Activated CD8-positive, alpha-beta memory T cell treated with anti-CD3 and anti-CD28 coated beads, Interleukin-2, amount 10 ng/mL, durations not matched to agents 7 days and 5 days (primary cell): ENCODE results near the gene LVRN. TPM values are rescaled to one million over a fixed set of nuclear protein-coding genes. Genes with fewer than 3 reads are reported as not detected.
A peak's percentile ranks its signal among the peaks of the same experiment; 100 is the strongest.

Experiments
- ATAC-seq: fragments of 150-1000 bp; cut with Tn5 transposase; one replicate; pipeline ENCODE4 v1.10.0; 2021; ENCODE audit warnings: moderate library complexity
- CTCF ChIA-PET: fragments of 350-600 bp; sonication (Branson Sonifier 250); formaldehyde crosslinking; loops from one replicate; lab custom pipeline; 2021; ENCODE audit warnings: antibody characterized with exemption; lab: Charles Lee
- DNase-seq: peaks from one replicate; pipeline ENCODE4 v3.0.0-alpha.2; 2020
- H3K27ac Mint-ChIP-seq: one replicate; pipeline ENCODE4 v1.8.0; 2021; ENCODE audit warnings: mild to moderate bottlenecking, mixed read lengths
- H3K27me3 Mint-ChIP-seq: one replicate; pipeline ENCODE4 v1.8.0; 2021; ENCODE audit warnings: mixed read lengths
- H3K36me3 Mint-ChIP-seq: one replicate; pipeline ENCODE4 v1.8.0; 2021; ENCODE audit warnings: mild to moderate bottlenecking, mixed read lengths
- H3K4me1 Mint-ChIP-seq: one replicate; pipeline ENCODE4 v1.8.0; 2021; ENCODE audit warnings: mixed read lengths
- H3K4me3 Mint-ChIP-seq: one replicate; pipeline ENCODE4 v1.8.0; 2021; ENCODE audit warnings: mild to moderate bottlenecking, moderate library complexity, mixed read lengths
- H3K9me3 Mint-ChIP-seq: one replicate; pipeline ENCODE4 v1.8.0; 2022; ENCODE audit warnings: low read depth, mixed read lengths
- total RNA-seq, 2 experiments: library from RNA; stranded (reverse); gene quantifications; one replicate each; pipeline ENCODE4 v1.2.3, GENCODE V29; 2021

Gene LVRN
- total RNA-seq, 2 experiments from 2014 or later = 0.09 to 0.23 TPM

- ATAC-seq = peak; percentile 93
- CTCF ChIA-PET = no interaction called here
- peak overlapping the region; percentile 68 for H3K4me3 Mint-ChIP-seq
- H3K9me3 Mint-ChIP-seq = peaks cover 2% of the 10 kb centered on the region
- DNase-seq = no peak
- peaks cover 26% of the 10 kb centered on the region for H3K36me3 Mint-ChIP-seq
- H3K27me3 Mint-ChIP-seq = peaks cover 31% of the 10 kb centered on the region
- H3K4me1 Mint-ChIP-seq = peaks cover 22% of the 10 kb centered on the region
- peak overlapping the region; percentile 80 for H3K27ac Mint-ChIP-seq
Measured at GRCh38 chr5:115977096-115977495, 14.8 kb downstream of the LVRN start.

DNA sequence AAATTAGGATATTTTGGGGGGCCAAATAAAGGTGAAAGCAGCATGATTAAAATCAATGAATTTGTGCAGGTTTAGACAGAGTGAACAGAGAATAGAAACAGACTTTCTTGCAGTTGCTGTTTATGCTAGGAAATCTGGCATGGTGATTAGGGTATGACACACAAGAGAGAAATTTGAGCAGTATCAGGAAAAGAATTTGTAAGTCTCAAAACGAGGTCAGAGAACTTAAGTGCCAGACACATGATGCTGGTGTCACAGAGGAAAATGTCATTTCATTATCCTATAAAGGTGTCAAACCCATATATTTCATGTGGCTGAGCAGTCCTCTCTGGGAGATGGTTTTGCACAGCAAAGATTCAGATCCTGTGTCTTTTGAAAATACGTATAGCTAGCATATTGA lies 15.7 kb downstream of the LVRN start:
- DNase-seq = no peak
- ATAC-seq = no peak
- H3K27ac Mint-ChIP-seq = peak overlapping the region; percentile 80
- H3K9me3 Mint-ChIP-seq = peaks cover 2% of the 10 kb centered on the region
- H3K4me3 Mint-ChIP-seq = peak overlapping the region; percentile 51
- CTCF ChIA-PET = interaction anchor here (1.2 kb wide), 1 partner anchor 10 kb away, joined by 3 read pairs; no protein-coding TSS in a partner anchor
- H3K27me3 Mint-ChIP-seq = peaks cover 35% of the 10 kb centered on the region
- peaks cover 26% of the 10 kb centered on the region for H3K36me3 Mint-ChIP-seq
- peaks cover 22% of the 10 kb centered on the region for H3K4me1 Mint-ChIP-seq

DNA sequence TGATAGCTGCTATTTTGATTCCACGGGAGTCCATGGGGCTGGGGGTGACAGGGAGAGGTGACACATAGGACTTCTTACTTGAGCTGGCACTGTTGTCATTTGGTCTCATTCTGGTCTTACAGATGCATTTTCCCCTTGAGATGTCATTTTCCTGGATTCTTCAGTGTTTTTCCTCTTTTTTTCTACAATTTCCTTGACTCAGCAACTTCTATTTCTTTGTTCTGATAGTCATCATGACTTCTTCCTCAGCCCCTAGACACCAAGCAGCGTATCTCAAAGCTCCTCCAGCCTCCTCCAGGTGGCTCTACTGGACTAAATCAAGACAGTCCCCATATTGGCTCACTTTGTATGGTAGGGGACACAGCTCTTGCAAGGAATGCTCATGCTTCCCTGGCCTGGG lies 16.5 kb downstream of the LVRN start:
- peaks cover 22% of the 10 kb centered on the region for H3K4me1 Mint-ChIP-seq
- H3K9me3 Mint-ChIP-seq = peaks cover 2% of the 10 kb centered on the region
- no peak for DNase-seq
- ATAC-seq = no peak
- CTCF ChIA-PET = interaction anchor here (1.2 kb wide), 1 partner anchor 11 kb away, joined by 3 read pairs; no protein-coding TSS in a partner anchor
- H3K36me3 Mint-ChIP-seq = peaks cover 26% of the 10 kb centered on the region
- H3K27me3 Mint-ChIP-seq = peaks cover 34% of the 10 kb centered on the region
- no peak overlapping the region for H3K4me3 Mint-ChIP-seq
- no peak overlapping the region for H3K27ac Mint-ChIP-seq

DNA sequence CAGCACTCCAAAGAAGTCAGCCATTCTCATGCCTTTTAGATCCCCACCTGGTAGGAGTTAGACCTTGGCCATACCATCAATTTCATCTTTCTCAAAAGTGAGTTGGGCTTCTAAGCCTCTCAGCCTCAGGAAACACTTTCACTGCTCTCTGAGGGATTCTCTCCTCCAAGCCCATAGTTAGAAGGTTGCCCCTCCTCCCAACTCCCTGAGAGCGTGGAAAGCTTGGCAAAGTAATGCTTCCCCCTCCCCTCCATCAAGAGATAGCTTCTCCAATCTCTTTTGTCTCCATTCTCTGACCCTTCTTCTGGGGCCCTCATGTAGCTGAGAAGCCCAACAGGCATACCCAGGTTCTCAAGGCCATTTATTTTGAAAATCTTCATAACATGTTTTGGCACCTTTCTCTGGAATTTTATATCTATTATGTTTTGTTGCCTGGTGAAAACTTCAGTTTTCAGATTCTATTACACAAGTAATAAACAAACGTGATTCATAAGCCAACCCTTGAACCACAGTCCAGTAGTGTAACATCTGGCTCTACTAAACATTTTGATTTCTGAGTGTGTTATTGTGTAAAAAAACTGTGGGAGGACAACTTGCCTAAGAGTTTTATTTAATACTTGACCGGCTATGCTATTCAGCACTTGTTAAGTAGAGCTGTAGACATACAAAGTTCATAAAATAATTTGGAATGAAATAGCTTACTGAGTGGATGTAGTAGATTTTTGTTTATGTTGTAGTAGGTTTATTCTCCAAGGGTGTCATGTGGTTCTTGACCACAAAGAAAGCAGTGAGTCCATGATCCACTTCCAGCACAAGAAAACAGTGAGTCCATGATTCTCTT lies 17.1 kb downstream of the LVRN start:
- H3K27me3 Mint-ChIP-seq = peaks cover 33% of the 10 kb centered on the region
- H3K9me3 Mint-ChIP-seq = peaks cover 2% of the 10 kb centered on the region
- no peak for ATAC-seq
- H3K36me3 Mint-ChIP-seq = peaks cover 26% of the 10 kb centered on the region
- no peak for DNase-seq
- H3K4me1 Mint-ChIP-seq = peaks cover 22% of the 10 kb centered on the region
- CTCF ChIA-PET = interaction anchor here (1.2 kb wide), 1 partner anchor 12 kb away, joined by 3 read pairs; no protein-coding TSS in a partner anchor
- H3K27ac Mint-ChIP-seq = no peak overlapping the region
- H3K4me3 Mint-ChIP-seq = no peak overlapping the region

DNA sequence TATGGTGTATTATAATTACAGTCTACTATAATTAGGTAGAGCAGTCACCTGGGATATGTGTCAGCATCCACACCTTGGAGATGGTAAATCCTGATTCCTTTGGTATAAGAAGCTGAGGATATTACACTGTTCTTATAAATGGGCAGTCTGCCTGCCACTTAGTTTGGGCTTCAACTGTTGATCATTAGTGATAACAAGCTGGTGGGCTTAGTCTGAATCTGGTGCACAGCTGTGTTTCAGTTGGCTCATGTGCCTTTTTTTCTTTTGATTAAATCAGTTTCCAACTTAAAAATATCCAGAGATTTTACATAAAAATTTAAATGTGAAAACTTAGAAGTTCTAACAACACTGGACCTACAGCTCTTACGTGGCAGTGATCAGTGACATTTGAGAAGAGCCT lies 21.2 kb downstream of the LVRN start:
- peaks cover 16% of the 10 kb centered on the region for H3K27me3 Mint-ChIP-seq
- H3K9me3 Mint-ChIP-seq = peaks cover 2% of the 10 kb centered on the region
- DNase-seq (no peak), ATAC-seq (no peak)
- CTCF ChIA-PET = no interaction called here
- H3K27ac Mint-ChIP-seq = no peak overlapping the region
- no peak overlapping the region for H3K4me3 Mint-ChIP-seq
- H3K36me3 Mint-ChIP-seq = peaks cover 8% of the 10 kb centered on the region
- peaks cover 6% of the 10 kb centered on the region for H3K4me1 Mint-ChIP-seq

DNA sequence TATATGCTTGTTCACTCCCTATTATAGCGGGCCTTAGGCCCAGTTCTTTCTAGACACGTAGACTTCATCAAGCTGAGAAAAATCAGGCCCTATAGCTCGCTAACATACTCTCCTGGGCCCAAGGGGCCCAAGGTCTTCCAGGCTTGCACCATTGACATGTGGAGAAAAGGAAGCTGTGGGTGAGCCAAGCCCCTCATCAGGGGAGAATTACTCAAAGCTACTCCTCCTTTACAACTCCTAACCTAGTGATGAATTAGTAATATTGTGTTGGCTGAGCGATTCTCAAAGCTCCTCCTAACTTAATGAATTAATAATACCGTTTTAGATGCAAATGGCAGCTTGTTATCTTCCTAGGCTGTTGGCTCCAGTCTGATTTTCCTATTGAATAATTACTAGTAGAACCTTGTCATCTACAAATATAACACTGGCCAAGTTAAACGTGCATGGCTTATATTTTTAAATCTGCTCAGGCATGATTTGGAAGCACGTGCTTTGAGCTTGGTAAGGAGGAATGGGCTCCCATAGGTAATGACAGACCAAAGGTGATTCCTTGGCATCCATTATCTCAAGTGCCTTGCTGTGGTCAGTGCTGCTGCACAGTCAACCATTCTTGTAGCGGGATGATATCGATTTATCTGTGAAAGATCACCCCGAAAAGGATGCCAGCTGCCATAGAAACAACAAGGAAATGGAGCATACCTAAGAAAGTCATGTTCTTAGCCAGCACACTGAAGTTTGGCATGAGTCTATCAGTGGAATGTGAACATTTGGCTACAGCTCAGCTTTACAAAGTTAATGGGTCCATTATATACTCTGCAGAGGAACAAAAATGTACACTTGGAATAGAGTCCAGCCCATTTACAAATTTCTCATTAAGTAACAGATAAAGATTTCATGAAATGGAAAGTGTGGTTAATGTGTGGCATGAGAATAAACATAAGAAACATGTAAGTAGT lies 23.8 kb downstream of the LVRN start:
- Mint-ChIP-seq H3K4me3 (no peak overlapping the region), H3K4me1 (no peaks in the 10 kb centered on the region), H3K36me3 (no peaks in the 10 kb centered on the region), H3K9me3 (no peaks in the 10 kb centered on the region), H3K27me3 (peaks cover 16% of the 10 kb centered on the region), H3K27ac (no peak overlapping the region)
- DNase-seq = no peak
- ATAC-seq = no peak
- CTCF ChIA-PET = interaction anchor here (0.8 kb wide), 1 partner anchor 18 kb away, joined by 3 read pairs; no protein-coding TSS in a partner anchor

DNA sequence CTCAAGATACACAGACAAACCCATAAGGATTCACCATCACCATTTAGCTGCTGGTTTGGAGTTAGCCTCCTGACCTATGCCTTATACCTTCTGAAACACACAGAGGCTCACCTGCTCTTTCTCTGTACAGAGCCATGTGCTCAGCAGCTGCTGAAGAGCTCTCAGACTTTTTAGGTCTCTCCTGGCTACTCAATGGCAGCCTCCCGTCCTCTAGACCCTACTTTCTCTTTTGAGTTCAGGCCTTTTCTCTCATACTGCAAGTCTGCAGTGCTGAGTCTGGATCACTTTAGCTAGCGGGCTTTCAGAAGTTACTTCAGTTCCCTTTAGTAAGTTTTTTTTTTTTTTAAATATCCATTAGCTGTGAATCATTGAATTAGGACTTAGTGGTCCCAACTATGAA lies 25.7 kb downstream of the LVRN start:
- Mint-ChIP-seq H3K9me3 (no peaks in the 10 kb centered on the region), H3K36me3 (no peaks in the 10 kb centered on the region), H3K27ac (no peak overlapping the region), H3K27me3 (peaks cover 23% of the 10 kb centered on the region), H3K4me1 (no peaks in the 10 kb centered on the region), H3K4me3 (no peak overlapping the region)
- ATAC-seq (no peak), DNase-seq (no peak)
- CTCF ChIA-PET = interaction anchor here (1.0 kb wide), 1 partner anchor 44 kb away, joined by 6 read pairs; the partner anchor contains the start of gene ARL14EPL

DNA sequence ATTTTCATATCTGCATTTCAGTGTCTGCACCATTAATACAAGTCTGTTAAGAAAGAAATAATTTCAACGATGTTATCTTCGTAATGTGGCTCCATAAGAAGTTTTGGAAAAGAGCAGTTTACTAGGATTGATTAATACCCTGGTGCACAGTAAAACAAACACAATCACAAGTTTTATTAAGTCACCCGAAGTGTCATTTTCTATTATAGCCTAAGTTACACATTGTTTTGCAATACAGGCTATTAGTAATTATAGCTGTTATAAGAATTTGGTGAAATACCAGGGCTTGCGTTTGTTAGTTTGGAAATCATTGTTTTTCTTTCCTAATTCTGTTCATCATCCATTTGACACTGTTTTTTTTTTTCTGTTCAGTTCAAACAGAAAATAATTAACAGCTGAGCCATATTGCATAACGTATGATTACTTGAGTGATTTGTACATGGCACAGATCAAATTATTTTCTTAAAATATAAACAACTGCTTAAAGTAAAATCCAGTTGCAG lies 30.6 kb downstream of the LVRN start:
- Mint-ChIP-seq H3K27me3 (peaks cover 28% of the 10 kb centered on the region), H3K4me1 (no peaks in the 10 kb centered on the region), H3K27ac (no peak overlapping the region), H3K36me3 (no peaks in the 10 kb centered on the region), H3K4me3 (no peak overlapping the region), H3K9me3 (no peaks in the 10 kb centered on the region)
- CTCF ChIA-PET = no interaction called here
- DNase-seq = no peak
- ATAC-seq = no peak

- DNase-seq (no peak), ATAC-seq (no peak)
- CTCF ChIA-PET = no interaction called here
- H3K9me3 Mint-ChIP-seq = no peaks in the 10 kb centered on the region
- no peak overlapping the region for H3K4me3 Mint-ChIP-seq
- H3K27me3 Mint-ChIP-seq = peaks cover 34% of the 10 kb centered on the region
- H3K27ac Mint-ChIP-seq = no peak overlapping the region
- H3K36me3 Mint-ChIP-seq = no peaks in the 10 kb centered on the region
- no peaks in the 10 kb centered on the region for H3K4me1 Mint-ChIP-seq
Measured at GRCh38 chr5:115995351-115995750, 33.1 kb downstream of the LVRN start.

DNA sequence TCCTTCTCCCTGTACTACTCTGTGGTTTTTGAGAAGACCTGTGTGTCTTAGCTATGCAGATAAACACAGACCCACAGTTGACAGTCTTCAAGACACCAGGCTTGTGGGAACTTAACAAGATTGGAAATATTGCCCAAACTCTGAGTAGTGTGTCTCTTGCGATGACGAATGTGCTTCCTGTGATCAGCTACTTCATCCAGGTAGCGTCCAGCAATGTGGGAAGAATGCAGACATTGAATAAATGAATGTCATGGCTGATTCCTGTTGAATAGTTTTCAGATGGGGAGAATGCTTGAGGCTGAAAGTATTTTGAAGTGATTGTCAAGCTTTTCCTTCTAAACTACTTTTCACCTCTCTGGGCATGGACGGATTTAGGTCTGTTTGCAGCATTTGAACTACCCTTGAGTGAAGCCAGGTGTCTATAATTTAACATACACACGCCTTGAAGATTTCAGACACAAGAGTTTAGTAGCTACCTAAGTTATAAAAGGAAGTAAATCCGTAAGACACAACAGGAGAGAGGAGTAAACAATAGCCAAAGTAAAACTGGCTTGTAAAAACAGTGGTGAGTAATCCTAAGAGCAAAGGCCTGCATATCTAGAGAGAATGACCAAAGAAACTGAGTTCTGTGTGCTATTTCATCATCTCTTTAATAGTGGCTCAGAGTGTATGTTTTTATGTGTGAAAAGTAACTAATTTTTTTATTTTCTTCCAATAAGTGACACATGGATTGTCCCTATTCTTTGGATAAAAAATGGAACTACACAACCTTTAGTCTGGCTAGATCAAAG lies 40.0 kb downstream of the LVRN start:
- no peak for DNase-seq
- Mint-ChIP-seq H3K4me1 (no peaks in the 10 kb centered on the region), H3K27me3 (peaks cover 12% of the 10 kb centered on the region), H3K36me3 (no peaks in the 10 kb centered on the region), H3K27ac (no peak overlapping the region), H3K9me3 (no peaks in the 10 kb centered on the region), H3K4me3 (no peak overlapping the region)
- ATAC-seq = no peak
- CTCF ChIA-PET = no interaction called here

DNA sequence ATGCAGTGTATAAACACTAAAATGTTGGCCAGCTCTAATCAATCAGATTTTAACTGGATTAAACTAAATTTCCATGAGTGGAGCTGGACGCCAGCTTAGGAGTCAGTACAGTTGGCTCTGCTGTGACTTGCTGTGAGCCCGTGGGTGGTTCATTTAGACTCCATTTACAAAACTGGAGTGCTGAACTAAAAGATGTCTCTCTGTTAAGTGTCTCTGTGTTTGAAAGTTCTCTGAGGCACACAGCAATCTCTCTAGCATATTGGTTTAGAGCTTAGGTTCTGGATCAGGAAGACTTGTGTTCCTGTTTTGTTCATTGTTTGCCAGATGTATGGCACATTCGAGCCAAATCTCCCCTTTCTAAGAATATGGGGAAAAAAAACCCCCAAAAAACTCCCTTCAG lies 42.0 kb downstream of the LVRN start:
- CTCF ChIA-PET = interaction anchor here (0.9 kb wide), 1 partner anchor 429 kb away, joined by 4 read pairs; no protein-coding TSS in a partner anchor
- Mint-ChIP-seq H3K27ac (no peak overlapping the region), H3K4me1 (no peaks in the 10 kb centered on the region), H3K27me3 (peaks cover 9% of the 10 kb centered on the region), H3K4me3 (no peak overlapping the region), H3K9me3 (no peaks in the 10 kb centered on the region), H3K36me3 (no peaks in the 10 kb centered on the region)
- no peak for DNase-seq
- ATAC-seq = no peak

- CTCF ChIA-PET = no interaction called here
- H3K27ac Mint-ChIP-seq = no peak overlapping the region
- H3K36me3 Mint-ChIP-seq = no peaks in the 10 kb centered on the region
- H3K4me1 Mint-ChIP-seq = no peaks in the 10 kb centered on the region
- DNase-seq (no peak), ATAC-seq (no peak)
- no peak overlapping the region for H3K4me3 Mint-ChIP-seq
- H3K9me3 Mint-ChIP-seq = no peaks in the 10 kb centered on the region
- peaks cover 14% of the 10 kb centered on the region for H3K27me3 Mint-ChIP-seq
Measured at GRCh38 chr5:116009806-116010205, 47.5 kb downstream of the LVRN start.
